GM23338 (cell line): ENCODE results near the gene GRIA2. TPM values are rescaled to one million over a fixed set of nuclear protein-coding genes. Genes with fewer than 3 reads are reported as not detected.

Experiments
- ATAC-seq: fragments of 200-7000 bp; cut with Tn5 transposase; 3 replicates; pipeline ENCODE4 v1.9.1; 2020
- DNase-seq: peaks from one replicate; pipeline ENCODE4 v3.0.0-alpha.2; 2015; ENCODE audit warnings: low spot score
- H2AFZ ChIP-seq: fragments of 200-600 bp; sonication (generic); 2 replicates; pipeline ENCODE4 v1.8.0; 2016; ENCODE audit warnings: antibody characterized with exemption, mild to moderate bottlenecking, moderate library complexity
- H3F3A ChIP-seq: fragments of 200-600 bp; sonication (generic); replicated peaks from 2 replicates; pipeline ENCODE4 v1.8.0; 2017; ENCODE audit warnings: antibody characterized with exemption, mixed run types, low read depth
- H3K27ac ChIP-seq: fragments of 200-600 bp; sonication (generic); 2 replicates; pipeline ENCODE4 v1.6.1; 2016; ENCODE audit warnings: low read depth
- H3K27me3 ChIP-seq: fragments of 200-600 bp; sonication (generic); 2 replicates; pipeline ENCODE4 v1.8.0; 2016; ENCODE audit warnings: mild to moderate bottlenecking, mixed run types, moderate library complexity; ENCODE audit not compliant: insufficient read depth
- H3K36me3 ChIP-seq: fragments of 200-600 bp; sonication (generic); 2 replicates; pipeline ENCODE4 v1.8.0; 2016; ENCODE audit warnings: mild to moderate bottlenecking; ENCODE audit not compliant: insufficient read depth
- H3K4me1 ChIP-seq: fragments of 200-600 bp; sonication (generic); 2 replicates; pipeline ENCODE4 v1.8.0; 2016; ENCODE audit warnings: mild to moderate bottlenecking, moderate library complexity; ENCODE audit not compliant: insufficient read depth
- H3K4me2 ChIP-seq: fragments of 200-600 bp; sonication (generic); 2 replicates; pipeline ENCODE4 v1.7.1; 2017; ENCODE audit warnings: mixed run types
- H3K4me3 ChIP-seq: fragments of 200-600 bp; sonication (generic); 2 replicates; pipeline ENCODE4 v1.6.1; 2016; ENCODE audit warnings: mixed run types
- H3K79me2 ChIP-seq: fragments of 200-600 bp; sonication (generic); replicated peaks from 2 replicates; pipeline ENCODE4 v1.8.0; 2017; ENCODE audit warnings: mild to moderate bottlenecking; ENCODE audit not compliant: insufficient read depth
- H3K9me2 ChIP-seq: fragments of 200-600 bp; sonication (generic); 2 replicates; pipeline ENCODE4 v1.8.0; 2017; ENCODE audit not compliant: insufficient read depth
- H4K20me1 ChIP-seq: fragments of 200-600 bp; sonication (generic); replicated peaks from 2 replicates; pipeline ENCODE4 v1.8.0; 2017; ENCODE audit warnings: mild to moderate bottlenecking; ENCODE audit not compliant: insufficient read depth
- H3K27ac Mint-ChIP-seq: 2 replicates; pipeline ENCODE4 v1.8.0; 2020; ENCODE audit warnings: inconsistent platforms, mild to moderate bottlenecking, moderate library complexity, mixed read lengths
- H3K27me3 Mint-ChIP-seq: 3 replicates; pipeline ENCODE4 v1.8.0; 2022; ENCODE audit warnings: low read depth, mild to moderate bottlenecking, moderate library complexity, mixed read lengths, inconsistent platforms; ENCODE audit not compliant: insufficient read depth, poor library complexity
- H3K36me3 Mint-ChIP-seq: 3 replicates; pipeline ENCODE4 v1.8.0; 2021; ENCODE audit warnings: low read depth, mild to moderate bottlenecking, inconsistent platforms, moderate library complexity, mixed read lengths
- H3K4me1 Mint-ChIP-seq: 3 replicates; pipeline ENCODE4 v1.8.0; 2020; ENCODE audit warnings: mild to moderate bottlenecking, inconsistent platforms, mixed read lengths
- H3K4me3 Mint-ChIP-seq: 3 replicates; pipeline ENCODE4 v1.8.0; 2021; ENCODE audit warnings: moderate library complexity, mild to moderate bottlenecking, inconsistent platforms, mixed read lengths
- H3K9me3 Mint-ChIP-seq: 3 replicates; pipeline ENCODE4 v1.8.0; 2020; ENCODE audit warnings: moderate library complexity, mild to moderate bottlenecking, inconsistent platforms, mixed read lengths
- EZH2 ChIP-seq: fragments of 200-600 bp; sonication (generic); IDR thresholded peaks from one replicate; pipeline ENCODE4 v1.8.0; 2017; ENCODE audit warnings: antibody characterized with exemption, mild to moderate bottlenecking, low read depth; ENCODE audit not compliant: unreplicated experiment
- EZH2phosphoT487 ChIP-seq: fragments of 200-600 bp; sonication (generic); IDR thresholded peaks from one replicate; pipeline ENCODE4 v1.8.1; 2018; ENCODE audit warnings: antibody characterized with exemption; ENCODE audit not compliant: unreplicated experiment
- JUNB ChIP-seq: IDR thresholded peaks from one replicate; pipeline ENCODE4 v1.6.1; 2016; ENCODE audit warnings: antibody characterized with exemption; ENCODE audit not compliant: unreplicated experiment
- NANOG ChIP-seq: IDR thresholded peaks from 2 replicates; pipeline ENCODE4 v1.6.1; 2016; ENCODE audit warnings: antibody characterized with exemption, borderline replicate concordance
- POLR2AphosphoS5 ChIP-seq: IDR thresholded peaks from 2 replicates; pipeline ENCODE4 v1.6.1; 2016; ENCODE audit warnings: antibody characterized with exemption, low read depth
- STAT1 ChIP-seq: IDR thresholded peaks from one replicate; pipeline ENCODE4 v1.6.1; 2016; ENCODE audit warnings: antibody characterized with exemption; ENCODE audit not compliant: unreplicated experiment
- ZNF114 ChIP-seq: fragments of 250-450 bp; sonication (Bioruptor Pico); IDR thresholded peaks from 2 replicates; pipeline ENCODE4 v1.5.0; 2020; ENCODE audit warnings: mild to moderate bottlenecking, moderate library complexity
- ZNF331 ChIP-seq: fragments of 250-450 bp; sonication (Bioruptor Pico); IDR thresholded peaks from 2 replicates; pipeline ENCODE4 v1.5.0; 2020; ENCODE audit warnings: low read depth, mild to moderate bottlenecking, moderate library complexity
- polyA plus RNA-seq: library from polyadenylated mRNA; unstranded; fragments of >200 nt; fragmentation: Nextera tagmentation; extraction: Ambion mirVana; gene quantifications from 2 replicates; pipeline ENCODE4 v1.2.1, GENCODE V29; 2016
- total RNA-seq: library from RNA; depleted of rRNA; stranded (reverse); fragments of >200 nt; shearing (Covaris generic); gene quantifications from 2 replicates; pipeline ENCODE4 v1.2.3, GENCODE V29; 2014
- TF ChIP-seq, protein P1 (sequence below), 2 experiments: fragments of 200-600 bp in 1 of 2; sonication (generic) in 1 of 2; conservative IDR thresholded peaks; 2 replicates each; pipeline versions ENCODE4 v1.5.1 to v1.6.1; 2016 to 2017; ENCODE audit warnings: antibody characterized with exemption in 2 of 2, low read depth in 2 of 2, mild to moderate bottlenecking in 2 of 2, moderate library complexity in 1 of 2
- TF ChIP-seq, protein P2 (sequence below): IDR thresholded peaks from 2 replicates; pipeline ENCODE4 v1.6.1; 2016; ENCODE audit warnings: antibody characterized with exemption
- TF ChIP-seq, protein P3 (sequence below): IDR thresholded peaks from one replicate; pipeline ENCODE4 v1.6.1; 2018; ENCODE audit warnings: antibody characterized with exemption; ENCODE audit not compliant: unreplicated experiment

Gene GRIA2
- total and polyA plus RNA-seq, 2 experiments from 2014 or later = not detected

DNA sequence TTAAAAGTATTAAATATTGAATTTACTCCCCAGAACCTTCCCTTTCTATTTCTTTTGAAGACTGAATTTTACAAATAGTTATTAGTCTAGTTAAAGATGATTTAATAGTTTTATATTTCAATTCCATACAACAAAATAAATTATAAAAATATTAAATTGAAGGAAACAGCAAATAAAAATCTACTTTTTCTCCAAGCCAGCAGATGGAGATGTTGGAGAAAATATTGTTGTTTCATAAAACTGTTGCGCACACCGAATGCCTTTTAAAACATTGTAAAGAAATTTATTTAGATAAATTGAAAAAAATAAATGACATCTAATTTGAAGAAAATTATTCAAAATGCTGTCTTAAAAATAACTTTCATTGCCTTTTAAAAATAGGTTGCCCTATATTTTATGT, 5.5 kb downstream of the GRIA2 start (continued):
- TF ChIP-seq, protein P1, sequence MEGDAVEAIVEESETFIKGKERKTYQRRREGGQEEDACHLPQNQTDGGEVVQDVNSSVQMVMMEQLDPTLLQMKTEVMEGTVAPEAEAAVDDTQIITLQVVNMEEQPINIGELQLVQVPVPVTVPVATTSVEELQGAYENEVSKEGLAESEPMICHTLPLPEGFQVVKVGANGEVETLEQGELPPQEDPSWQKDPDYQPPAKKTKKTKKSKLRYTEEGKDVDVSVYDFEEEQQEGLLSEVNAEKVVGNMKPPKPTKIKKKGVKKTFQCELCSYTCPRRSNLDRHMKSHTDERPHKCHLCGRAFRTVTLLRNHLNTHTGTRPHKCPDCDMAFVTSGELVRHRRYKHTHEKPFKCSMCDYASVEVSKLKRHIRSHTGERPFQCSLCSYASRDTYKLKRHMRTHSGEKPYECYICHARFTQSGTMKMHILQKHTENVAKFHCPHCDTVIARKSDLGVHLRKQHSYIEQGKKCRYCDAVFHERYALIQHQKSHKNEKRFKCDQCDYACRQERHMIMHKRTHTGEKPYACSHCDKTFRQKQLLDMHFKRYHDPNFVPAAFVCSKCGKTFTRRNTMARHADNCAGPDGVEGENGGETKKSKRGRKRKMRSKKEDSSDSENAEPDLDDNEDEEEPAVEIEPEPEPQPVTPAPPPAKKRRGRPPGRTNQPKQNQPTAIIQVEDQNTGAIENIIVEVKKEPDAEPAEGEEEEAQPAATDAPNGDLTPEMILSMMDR (conservative IDR thresholded peaks at IDR 0.05; ENCODE audit: low read depth in 2 of 2) = no peak

DNA sequence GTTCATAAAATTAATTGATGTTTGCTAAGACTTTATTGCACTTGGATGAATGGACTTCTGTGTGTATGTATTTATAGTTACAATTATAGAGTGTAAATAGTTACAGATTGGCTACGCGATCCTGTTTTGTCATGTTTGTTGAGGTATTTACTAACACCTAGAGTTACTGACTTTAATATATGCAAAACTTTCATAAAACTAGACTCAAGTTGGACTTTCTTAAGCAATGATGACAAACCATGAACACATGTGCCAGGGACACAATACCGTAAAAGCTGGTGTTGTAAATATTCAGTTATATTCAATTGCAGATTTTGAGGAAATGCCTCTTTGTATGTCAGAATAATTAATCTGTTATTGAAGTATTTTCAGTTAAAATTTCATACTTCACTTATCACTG, 6.1 kb downstream of the GRIA2 start:
- H3K27me3 ChIP-seq = peaks cover 33% of the 10 kb centered on the region
- Mint-ChIP-seq H3K27ac (no peak overlapping the region), H3K27me3 (peaks cover 20% of the 10 kb centered on the region), H3K9me3 (no peaks in the 10 kb centered on the region), H3K4me3 (no peak overlapping the region), H3K36me3 (no peaks in the 10 kb centered on the region), H3K4me1 (peaks cover 7% of the 10 kb centered on the region; the same call in 2 of the 3 replicates)
- ATAC-seq = no peak
- H3F3A ChIP-seq = no peaks in the 10 kb centered on the region
- no peak overlapping the region for H3K4me2 ChIP-seq
- no peaks in the 10 kb centered on the region for H3K9me2 ChIP-seq
- no peak for DNase-seq
- H4K20me1 ChIP-seq = no peaks in the 10 kb centered on the region
- no peak overlapping the region for H2AFZ ChIP-seq
- H3K79me2 ChIP-seq = no peaks in the 10 kb centered on the region
- H3K4me3 ChIP-seq = no peak overlapping the region
- no peak overlapping the region for H3K27ac ChIP-seq
- no peaks in the 10 kb centered on the region for H3K36me3 ChIP-seq
- peaks cover 5% of the 10 kb centered on the region; the same call in 1 of the 2 replicates for H3K4me1 ChIP-seq
- no peak for TF ChIP-seq JUNB
- no peak for TF ChIP-seq NANOG
- TF ChIP-seq EZH2phosphoT487 = no peak
- TF ChIP-seq ZNF331 (CRISPR knock-in tag) = no peak
- TF ChIP-seq, protein P1 (conservative IDR thresholded peaks at IDR 0.05; ENCODE audit: low read depth in 2 of 2) = no peak
- TF ChIP-seq POLR2AphosphoS5 = no peak
- no peak for TF ChIP-seq STAT1
- TF ChIP-seq, protein P2, sequence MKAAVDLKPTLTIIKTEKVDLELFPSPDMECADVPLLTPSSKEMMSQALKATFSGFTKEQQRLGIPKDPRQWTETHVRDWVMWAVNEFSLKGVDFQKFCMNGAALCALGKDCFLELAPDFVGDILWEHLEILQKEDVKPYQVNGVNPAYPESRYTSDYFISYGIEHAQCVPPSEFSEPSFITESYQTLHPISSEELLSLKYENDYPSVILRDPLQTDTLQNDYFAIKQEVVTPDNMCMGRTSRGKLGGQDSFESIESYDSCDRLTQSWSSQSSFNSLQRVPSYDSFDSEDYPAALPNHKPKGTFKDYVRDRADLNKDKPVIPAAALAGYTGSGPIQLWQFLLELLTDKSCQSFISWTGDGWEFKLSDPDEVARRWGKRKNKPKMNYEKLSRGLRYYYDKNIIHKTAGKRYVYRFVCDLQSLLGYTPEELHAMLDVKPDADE = no peak
- no peak for TF ChIP-seq EZH2
- TF ChIP-seq, protein P3, sequence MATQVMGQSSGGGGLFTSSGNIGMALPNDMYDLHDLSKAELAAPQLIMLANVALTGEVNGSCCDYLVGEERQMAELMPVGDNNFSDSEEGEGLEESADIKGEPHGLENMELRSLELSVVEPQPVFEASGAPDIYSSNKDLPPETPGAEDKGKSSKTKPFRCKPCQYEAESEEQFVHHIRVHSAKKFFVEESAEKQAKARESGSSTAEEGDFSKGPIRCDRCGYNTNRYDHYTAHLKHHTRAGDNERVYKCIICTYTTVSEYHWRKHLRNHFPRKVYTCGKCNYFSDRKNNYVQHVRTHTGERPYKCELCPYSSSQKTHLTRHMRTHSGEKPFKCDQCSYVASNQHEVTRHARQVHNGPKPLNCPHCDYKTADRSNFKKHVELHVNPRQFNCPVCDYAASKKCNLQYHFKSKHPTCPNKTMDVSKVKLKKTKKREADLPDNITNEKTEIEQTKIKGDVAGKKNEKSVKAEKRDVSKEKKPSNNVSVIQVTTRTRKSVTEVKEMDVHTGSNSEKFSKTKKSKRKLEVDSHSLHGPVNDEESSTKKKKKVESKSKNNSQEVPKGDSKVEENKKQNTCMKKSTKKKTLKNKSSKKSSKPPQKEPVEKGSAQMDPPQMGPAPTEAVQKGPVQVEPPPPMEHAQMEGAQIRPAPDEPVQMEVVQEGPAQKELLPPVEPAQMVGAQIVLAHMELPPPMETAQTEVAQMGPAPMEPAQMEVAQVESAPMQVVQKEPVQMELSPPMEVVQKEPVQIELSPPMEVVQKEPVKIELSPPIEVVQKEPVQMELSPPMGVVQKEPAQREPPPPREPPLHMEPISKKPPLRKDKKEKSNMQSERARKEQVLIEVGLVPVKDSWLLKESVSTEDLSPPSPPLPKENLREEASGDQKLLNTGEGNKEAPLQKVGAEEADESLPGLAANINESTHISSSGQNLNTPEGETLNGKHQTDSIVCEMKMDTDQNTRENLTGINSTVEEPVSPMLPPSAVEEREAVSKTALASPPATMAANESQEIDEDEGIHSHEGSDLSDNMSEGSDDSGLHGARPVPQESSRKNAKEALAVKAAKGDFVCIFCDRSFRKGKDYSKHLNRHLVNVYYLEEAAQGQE = no peak
- TF ChIP-seq ZNF114 = no peak
